H1 (cell line): ENCODE results near the gene TNRC6A. TPM values are rescaled to one million over a fixed set of nuclear protein-coding genes. Genes with fewer than 3 reads are reported as not detected.

Source experiments
- CHD7 ChIP-seq: fragments of 300-600 bp; sonication (generic); IDR thresholded peaks from 2 replicates; pipeline ENCODE4 v1.7.1; 2012; ENCODE audit warnings: low read length, moderate library complexity, mild to moderate bottlenecking, inconsistent platforms; ENCODE audit not compliant: insufficient replicate concordance
- MAFK ChIP-seq: IDR thresholded peaks from 2 replicates; pipeline ENCODE4 v1.6.1; 2012; ENCODE audit warnings: low read depth, mild to moderate bottlenecking, improper control_type of control experiment, low read length
- RAD21 ChIP-seq, 2 experiments: IDR thresholded peaks in 1 of 2; conservative IDR thresholded peaks in 1 of 2; 2 replicates each; pipeline ENCODE4 v1.6.1; 2011; ENCODE audit warnings: low read depth in 2 of 2, low read length in 2 of 2, improper control_type of control experiment in 1 of 2, inconsistent platforms in 1 of 2, mild to moderate bottlenecking in 1 of 2, moderate library complexity in 1 of 2
- polyA plus RNA-seq, 7 experiments: library from polyadenylated mRNA; depleted of rRNA in 3 of 7; stranded (reverse) in 5 of 7; unstranded in 2 of 7; fragments of >200 nt in 5 of 7; fragments of 200-250 nt in 2 of 7; gene quantifications; 1 replicate in 5 of 7; 2 replicates in 1 of 7; 4 replicates in 1 of 7; pipeline versions ENCODE4 v1.2.1 to v1.2.3, GENCODE V29; 2011 to 2013; ENCODE audit warnings: missing spikeins in 2 of 7, mixed read lengths in 2 of 7
- total RNA-seq: library from RNA; stranded (reverse); fragmentation: NEBNext Ultra II Directional; extraction: Animal tissue kit (Norgen Biotek cat#: 25700); gene quantifications from 2 replicates; pipeline ENCODE4 v1.2.1, GENCODE V29; 2021

TNRC6A gene
- total and polyA plus RNA-seq, 2 of the 8 experiments (the other 6 are each of a cell fraction or from before 2014, with no cell fraction given): 67.6 to 103 TPM

- no peak for TF ChIP-seq RAD21 (IDR thresholded peaks at IDR 0.05 in 1 of 2, conservative IDR thresholded peaks at IDR 0.05 in 1 of 2; ENCODE audit: low read depth in 2 of 2, low read length in 2 of 2)
- no peak for TF ChIP-seq CHD7
- TF ChIP-seq MAFK: no peak
These were observed 126.2 kb downstream of the TNRC6A start (continued) for GRCh38 chr16:24855678-24856077.
